Neural cell (in vitro differentiated cells): ENCODE data around the gene MTCH1.

Experiments
- EZH2 ChIP-seq: fragments of 200-600, 300-800 bp; shearing (Covaris generic), sonication (generic); IDR thresholded peaks from 2 replicates; pipeline ENCODE4 v1.6.1; 2014; ENCODE audit warnings: antibody characterized with exemption, low read length, borderline replicate concordance, mild to moderate bottlenecking; ENCODE audit not compliant: insufficient read depth, poor library complexity, severe bottlenecking
- TF ChIP-seq, protein P1 (sequence below): fragments of 450-650 bp; IDR thresholded peaks from 2 replicates; pipeline ENCODE4 v1.5.1; 2014; ENCODE audit warnings: antibody characterized with exemption, mild to moderate bottlenecking, moderate library complexity; ENCODE audit not compliant: poor library complexity, severe bottlenecking

DNA sequence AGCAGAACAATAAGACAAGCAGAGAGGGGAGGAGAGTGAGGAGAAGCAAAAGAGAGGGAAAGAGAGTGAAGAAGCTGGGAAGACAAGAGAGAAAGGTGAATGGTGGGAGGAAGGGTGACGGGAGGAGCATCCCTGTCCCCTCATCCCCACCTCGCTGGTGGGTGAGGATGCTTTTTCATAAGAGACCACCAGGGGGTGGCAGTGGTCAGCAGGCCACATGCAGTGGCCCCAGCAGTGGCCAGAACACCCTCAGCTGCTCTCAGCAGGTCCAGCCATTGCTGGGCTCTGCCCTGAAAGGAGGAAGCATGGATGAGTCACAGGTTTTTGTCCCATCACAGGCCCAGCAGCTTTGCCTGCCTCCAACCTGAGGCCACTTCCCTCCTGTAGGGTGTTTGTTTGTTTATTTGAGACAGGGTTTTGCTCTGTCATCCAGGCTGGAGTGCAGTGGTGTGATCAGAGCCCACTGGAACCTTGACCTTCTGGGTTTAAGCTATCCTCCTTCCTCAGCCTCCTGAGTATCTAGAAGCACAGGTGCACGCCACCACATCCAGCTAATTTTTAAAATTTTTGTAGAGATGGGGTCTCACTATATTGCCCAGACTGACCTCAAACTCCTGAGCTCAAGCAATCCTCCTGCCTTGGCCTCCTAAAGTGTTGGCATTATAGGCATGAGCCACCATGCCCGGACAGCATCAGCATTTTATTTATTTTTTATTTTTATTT is 43.4 kb upstream of the MTCH1 start:
- TF ChIP-seq, protein P1, sequence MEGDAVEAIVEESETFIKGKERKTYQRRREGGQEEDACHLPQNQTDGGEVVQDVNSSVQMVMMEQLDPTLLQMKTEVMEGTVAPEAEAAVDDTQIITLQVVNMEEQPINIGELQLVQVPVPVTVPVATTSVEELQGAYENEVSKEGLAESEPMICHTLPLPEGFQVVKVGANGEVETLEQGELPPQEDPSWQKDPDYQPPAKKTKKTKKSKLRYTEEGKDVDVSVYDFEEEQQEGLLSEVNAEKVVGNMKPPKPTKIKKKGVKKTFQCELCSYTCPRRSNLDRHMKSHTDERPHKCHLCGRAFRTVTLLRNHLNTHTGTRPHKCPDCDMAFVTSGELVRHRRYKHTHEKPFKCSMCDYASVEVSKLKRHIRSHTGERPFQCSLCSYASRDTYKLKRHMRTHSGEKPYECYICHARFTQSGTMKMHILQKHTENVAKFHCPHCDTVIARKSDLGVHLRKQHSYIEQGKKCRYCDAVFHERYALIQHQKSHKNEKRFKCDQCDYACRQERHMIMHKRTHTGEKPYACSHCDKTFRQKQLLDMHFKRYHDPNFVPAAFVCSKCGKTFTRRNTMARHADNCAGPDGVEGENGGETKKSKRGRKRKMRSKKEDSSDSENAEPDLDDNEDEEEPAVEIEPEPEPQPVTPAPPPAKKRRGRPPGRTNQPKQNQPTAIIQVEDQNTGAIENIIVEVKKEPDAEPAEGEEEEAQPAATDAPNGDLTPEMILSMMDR = peak; percentile 33
- TF ChIP-seq EZH2 = no peak
